NOMO-1 (cell line): ENCODE measurements around the gene LAMB4.

Source experiments
- DNase-seq, 2 experiments: peaks; one replicate each; lab custom pipeline; 2025; ENCODE audit not compliant: unreplicated experiment in 2 of 2; lab: John Stamatoyannopoulos, UW

The LAMB4 gene, protein sequence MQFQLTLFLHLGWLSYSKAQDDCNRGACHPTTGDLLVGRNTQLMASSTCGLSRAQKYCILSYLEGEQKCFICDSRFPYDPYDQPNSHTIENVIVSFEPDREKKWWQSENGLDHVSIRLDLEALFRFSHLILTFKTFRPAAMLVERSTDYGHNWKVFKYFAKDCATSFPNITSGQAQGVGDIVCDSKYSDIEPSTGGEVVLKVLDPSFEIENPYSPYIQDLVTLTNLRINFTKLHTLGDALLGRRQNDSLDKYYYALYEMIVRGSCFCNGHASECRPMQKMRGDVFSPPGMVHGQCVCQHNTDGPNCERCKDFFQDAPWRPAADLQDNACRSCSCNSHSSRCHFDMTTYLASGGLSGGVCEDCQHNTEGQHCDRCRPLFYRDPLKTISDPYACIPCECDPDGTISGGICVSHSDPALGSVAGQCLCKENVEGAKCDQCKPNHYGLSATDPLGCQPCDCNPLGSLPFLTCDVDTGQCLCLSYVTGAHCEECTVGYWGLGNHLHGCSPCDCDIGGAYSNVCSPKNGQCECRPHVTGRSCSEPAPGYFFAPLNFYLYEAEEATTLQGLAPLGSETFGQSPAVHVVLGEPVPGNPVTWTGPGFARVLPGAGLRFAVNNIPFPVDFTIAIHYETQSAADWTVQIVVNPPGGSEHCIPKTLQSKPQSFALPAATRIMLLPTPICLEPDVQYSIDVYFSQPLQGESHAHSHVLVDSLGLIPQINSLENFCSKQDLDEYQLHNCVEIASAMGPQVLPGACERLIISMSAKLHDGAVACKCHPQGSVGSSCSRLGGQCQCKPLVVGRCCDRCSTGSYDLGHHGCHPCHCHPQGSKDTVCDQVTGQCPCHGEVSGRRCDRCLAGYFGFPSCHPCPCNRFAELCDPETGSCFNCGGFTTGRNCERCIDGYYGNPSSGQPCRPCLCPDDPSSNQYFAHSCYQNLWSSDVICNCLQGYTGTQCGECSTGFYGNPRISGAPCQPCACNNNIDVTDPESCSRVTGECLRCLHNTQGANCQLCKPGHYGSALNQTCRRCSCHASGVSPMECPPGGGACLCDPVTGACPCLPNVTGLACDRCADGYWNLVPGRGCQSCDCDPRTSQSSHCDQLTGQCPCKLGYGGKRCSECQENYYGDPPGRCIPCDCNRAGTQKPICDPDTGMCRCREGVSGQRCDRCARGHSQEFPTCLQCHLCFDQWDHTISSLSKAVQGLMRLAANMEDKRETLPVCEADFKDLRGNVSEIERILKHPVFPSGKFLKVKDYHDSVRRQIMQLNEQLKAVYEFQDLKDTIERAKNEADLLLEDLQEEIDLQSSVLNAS (N-terminal part only)

DNA sequence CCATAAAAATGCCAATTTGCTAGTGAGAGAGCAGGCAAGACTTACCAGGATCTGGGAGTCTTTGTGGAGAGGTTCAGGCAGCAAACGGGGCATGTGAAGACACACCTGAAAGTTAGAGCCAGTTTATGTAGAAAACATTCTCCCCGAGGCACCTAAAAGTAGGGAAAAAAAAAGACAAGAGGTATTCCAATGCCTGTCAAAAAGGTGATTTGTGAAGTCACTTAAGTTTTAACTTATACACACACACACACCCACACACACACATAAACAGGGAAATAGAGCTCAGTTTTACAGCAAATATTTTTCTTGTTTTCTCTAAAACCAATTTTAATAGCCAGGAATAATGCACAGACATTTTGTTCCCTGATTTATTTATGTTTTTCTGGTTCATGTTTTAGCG, at the start of gene LAMB4:
Gene LAMB4, minus strand, starts transcription at position 101 of the 400 bp plus-strand sequence. CDS start 7,197 bp downstream, outside the sequence.
- DNase-seq: no peak

DNA sequence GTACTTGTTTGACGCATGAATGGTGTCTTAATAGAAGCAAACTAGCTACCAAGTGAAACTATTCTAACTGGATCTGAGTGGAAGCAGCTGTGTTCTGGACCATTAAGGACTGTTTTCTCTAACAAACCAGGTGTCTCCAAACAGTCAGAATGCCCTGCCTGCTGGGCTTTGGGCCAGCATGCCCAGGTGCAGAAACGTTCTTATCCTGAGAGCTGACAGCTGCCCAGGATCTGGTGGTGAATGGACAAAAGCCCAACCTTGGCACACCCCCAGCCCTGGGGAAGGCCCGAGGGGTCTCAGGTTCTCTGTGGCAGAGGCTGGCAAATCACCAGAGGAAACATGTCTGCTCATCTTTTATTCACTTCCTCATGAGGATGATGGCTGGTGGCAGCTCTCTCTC, 48.2 kb upstream of the LAMB4 start:
- DNase-seq: no peak

DNA sequence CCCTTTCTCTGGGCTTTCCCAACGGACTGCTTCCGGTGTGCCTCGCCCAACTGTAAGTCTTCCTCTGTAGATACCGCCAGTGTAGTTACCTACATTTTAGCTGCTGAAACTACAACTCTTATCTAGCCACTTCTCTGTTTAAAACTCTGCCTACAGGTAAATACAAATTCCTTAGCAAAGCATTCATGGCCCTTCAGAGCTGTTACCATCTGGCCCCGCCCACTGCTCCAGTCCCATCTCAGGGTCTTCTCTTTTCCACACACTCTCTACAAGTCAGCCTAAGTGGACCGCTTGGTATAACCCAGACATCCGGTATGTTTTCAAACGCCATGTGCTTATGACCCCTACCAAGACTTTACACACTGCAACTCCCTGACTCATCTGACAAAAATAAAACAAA, 41.0 kb upstream of the LAMB4 start:
- DNase-seq: no peak

DNA sequence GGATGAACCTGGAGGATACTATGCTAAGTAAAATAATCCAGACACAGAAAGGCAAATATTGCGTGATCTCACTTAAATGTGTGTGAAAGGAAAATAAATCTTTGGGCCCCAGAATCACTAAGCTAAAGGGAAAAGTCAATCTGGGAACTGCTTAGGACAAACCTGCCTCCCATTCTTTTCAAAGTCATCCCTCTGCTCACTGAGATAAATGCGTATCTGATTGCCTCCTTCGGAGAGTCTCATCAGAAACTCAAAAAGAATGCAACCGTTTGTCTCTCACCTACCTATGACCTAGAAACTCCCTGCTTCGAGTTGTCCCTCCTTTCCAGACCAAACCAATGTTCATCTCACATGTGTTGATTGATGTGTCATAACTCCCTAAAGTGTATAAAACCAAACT, 40.1 kb upstream of the LAMB4 start:
- DNase-seq: no peak

DNA sequence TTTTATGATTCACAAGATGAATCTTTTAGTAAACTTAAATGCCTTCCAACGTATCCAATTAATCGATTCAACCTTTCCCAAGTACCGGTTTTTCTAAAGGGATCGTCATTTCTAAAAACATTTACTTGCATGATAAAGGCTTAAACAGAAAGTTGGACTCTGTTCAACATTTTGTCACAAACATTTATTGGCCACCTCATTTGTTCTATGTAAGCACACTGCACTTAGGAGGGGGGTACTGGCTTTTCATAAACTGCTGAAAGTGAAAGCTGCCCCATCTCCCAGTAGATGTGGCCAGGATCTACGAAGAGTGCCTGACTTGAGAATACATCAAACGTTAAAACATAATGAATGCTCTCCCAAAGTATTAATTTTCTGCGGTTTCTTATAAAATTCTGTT, 37.3 kb upstream of the LAMB4 start:
- DNase-seq: no peak

DNA sequence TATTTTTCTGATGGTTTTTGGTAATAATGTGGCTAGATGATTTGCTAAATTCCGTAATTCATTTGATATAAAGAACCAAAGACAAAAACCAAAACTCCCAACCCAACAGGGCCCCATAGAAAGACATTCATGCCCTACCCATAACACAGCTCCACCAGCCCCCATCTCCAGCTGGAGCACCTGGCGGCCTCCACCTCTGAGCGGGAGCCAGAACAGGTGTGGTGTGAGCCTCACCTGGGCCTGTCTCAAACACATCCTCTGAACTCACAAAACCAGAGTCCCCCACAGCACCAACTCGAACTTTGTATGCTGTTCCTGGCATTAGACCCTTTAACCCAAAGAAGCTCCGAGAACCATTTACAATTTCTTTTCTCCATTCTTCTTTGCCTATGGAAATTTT, 36.5 kb upstream of the LAMB4 start:
- DNase-seq: no peak

DNA sequence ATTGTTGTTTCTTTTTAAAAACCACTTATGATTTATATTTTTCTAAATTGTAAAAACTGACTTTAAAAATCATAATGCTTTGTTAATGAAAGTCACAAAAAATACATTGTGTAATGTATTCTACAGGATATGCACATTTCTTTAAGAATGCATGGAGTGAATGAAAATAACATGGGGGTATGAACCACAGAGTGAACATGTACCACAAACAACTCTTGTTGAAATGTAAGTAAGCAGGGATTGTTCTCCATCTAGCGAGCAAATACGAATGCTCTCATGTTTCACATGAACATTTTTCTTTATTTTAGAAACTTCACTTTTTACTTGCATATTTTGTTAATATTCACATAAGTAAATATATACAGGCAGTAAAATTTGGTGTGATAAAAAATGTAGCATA, 35.6 kb upstream of the LAMB4 start:
- DNase-seq: no peak

DNA sequence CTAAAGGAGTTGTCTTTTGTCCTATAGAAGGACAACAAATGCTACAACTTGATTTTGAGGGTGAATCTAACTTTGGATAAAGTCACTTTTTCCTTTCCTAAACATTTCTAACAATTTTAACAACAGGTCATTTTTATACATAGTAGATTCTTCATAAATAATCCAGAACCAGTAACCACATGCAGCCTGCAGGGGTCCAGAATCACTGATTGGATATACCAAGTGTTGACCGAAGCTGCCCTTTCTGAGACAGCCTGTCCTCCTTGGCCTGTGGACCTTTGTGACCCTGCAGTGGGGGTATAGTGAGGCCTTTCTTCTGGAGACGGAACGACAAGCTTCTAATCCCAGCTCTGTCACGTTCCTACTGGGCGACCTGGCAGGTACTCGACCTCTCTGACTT, 34.8 kb upstream of the LAMB4 start:
- DNase-seq: no peak

DNA sequence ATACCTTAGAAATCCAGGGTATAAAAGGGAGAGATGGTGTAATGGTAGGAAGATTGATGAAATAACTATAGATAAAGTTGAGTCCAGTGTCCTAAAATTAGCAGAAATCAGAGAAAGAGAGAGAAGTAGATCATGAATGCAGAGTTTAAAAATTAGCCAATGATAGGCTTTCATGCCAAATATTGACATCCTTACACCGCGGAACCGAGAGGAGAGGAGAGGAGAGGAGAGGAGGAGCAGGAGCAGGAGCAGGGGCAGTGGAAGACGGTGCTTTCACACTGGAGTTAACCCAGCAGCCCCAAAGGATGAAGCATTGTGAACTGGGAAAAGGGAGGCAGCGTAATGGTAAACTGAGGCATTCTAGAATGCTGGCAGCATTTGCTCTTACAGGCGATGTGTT, 34.2 kb upstream of the LAMB4 start:
- no peak for DNase-seq

DNA sequence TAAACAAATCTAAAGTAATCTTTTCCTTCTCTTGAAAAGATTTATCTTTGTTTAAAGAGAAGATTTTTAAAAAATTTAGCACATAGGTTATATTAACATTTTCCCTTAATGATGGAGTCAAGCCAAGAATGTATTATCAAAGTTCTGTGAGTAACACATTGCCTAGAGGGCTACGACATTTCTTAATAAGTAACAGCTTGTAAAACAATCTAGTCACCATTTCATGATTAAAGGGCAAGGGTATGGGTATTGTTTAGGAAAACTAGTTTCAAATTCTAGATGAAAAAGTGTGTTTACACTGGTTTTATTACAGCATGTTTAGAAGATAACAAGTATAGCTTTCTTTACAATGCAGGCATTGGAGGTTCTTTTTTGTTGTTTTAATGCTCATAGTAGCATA, 28.6 kb upstream of the LAMB4 start:
- DNase-seq: no peak

DNA sequence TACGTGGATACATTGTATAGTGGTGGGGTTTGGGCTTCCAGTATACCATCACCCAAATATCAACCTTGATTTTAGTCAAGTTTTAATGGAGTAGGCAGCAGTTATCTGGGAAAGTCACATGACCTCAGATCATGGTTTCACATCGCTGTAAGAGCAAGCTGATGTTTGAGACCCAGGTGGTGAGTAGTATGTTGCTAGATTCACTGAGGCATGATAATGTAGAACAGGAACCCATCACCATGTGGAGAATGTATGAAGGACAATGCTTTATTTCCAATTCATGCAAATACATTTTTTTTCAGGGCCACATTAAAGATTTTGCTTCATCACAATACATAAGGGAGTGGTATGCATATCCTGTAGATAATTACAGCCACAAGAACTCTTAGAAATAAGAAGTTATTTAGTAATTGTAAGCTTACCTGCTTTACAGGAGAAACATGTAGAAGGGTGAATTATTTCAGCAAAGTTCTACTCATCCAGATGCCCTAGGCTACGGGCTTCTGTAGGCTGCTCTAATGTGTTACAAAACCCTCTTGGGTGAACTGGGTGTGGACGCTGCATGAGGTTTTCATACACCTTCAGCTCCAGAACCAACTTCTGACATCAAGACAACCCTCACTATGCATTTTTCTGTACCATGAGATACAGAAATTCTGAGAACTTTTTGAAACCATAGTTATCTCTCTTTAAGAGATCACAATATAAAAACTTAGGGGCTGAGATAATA, 27.6 kb upstream of the LAMB4 start:
- no peak for DNase-seq

DNA sequence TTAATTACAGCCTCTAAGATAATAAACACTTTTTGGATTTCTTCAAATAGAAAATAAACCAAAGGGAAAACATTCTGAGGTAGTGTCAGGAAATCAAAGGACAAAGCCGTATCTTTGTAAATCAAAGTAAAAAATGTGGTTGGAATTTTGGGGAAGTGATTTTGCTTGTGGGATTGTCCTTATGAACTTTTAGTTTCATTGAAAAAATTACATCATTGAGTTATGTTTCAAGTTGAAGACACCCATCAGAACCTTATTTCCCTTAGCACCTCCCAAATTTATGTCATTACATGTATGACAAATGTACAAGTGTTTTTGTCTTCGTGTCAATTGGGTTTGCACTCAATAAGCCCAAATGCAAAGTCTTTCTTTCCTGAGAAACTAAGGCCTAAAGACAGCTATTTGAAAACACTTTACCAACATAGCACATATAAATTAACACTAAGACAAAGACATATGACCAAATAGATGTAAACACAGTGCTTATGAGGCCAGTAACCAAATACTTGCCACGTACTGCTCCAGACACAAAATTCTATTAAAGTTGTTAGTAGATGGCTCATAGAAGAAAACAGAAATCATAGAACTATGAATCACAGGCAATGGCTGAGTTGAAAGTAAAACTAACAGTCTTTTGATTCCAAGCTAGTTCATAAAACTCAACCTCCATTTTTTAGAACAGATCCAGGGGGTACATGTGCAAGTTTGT, 26.9 kb upstream of the LAMB4 start:
- no peak for DNase-seq

DNA sequence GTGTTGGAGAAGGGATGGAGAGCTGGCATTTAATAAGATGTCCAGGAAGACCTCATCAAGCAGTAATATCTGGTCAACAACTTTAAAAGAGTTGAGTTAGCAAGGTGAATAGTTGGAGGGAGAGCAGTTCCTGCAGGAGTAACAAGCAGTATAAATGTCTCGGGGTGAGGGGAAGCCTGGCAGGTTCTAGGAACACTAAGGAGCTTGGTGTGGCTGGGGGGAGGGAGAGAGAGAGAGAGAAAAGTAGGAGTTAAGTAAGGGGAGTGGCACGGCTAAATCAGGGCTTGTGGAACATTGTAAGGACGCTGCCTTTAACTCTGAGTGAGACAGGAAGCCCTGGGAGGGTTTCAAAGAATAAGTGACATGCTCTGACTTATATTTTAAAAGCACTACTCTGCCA, 22.0 kb upstream of the LAMB4 start:
- DNase-seq: no peak

DNA sequence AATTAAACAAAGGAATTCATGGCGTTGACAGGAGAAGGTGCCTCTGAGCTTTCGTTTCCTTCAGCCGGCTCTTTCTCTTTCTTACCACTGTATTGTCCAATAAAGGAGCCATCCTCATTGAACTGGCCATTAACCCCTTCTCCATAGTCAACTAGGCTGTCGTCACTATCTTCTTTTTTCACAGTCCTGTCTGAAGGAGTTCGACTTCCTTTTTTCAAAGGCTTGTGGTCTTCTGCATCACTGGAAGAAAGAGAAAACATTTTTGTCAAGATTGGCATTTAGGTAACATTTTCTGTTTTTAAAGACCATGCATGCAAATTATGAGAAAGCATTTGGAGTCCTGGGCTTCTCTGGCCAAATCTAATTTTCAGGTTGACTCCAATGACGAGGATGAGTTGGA, 19.7 kb upstream of the LAMB4 start:
- peak in 1 of 2 experiments; percentile 2 for DNase-seq

DNA sequence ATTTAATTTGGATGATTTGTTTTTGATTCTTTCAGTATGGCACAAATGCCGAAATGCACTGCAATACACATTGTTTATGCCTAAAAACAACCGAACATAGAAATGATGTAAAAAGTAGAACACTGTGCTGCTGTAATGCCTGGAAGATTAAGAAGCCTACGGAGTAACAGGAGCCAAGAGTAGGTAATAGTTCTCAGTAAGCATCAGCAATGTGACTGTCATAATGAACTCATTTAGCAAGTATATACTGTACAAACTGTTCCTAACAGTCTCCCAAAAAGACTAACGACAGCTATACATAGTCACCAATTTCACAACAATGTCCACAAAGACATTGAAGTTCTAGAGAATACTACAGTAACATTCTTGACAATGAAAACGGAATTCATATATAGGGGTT, 19.0 kb upstream of the LAMB4 start:
- no peak for DNase-seq

DNA sequence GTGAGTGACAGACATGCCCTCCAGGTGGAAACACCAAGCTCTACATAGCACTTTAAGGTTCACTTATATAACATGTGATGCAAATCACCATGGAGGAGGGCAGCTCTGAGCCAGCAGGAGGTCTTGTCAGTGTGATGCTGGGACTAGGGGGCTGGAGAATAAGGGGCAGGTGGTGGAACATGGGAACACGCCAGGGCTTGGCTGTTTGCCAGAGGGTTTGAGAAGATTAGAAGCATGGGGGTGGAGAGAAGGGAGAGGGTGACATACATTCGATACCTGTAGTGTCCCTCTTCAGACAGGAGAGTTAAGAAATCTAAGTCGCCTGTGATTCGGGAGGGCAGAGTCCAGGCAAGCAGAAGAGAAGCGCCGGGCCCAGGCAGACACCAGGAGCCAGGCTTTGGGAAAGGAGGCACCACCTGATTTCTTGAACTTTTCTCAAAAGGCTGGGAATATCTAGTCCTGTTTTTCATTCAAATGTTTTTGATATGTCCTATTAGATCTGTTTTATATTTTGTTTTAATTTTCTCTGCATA, 16.9 kb upstream of the LAMB4 start:
- DNase-seq: no peak

DNA sequence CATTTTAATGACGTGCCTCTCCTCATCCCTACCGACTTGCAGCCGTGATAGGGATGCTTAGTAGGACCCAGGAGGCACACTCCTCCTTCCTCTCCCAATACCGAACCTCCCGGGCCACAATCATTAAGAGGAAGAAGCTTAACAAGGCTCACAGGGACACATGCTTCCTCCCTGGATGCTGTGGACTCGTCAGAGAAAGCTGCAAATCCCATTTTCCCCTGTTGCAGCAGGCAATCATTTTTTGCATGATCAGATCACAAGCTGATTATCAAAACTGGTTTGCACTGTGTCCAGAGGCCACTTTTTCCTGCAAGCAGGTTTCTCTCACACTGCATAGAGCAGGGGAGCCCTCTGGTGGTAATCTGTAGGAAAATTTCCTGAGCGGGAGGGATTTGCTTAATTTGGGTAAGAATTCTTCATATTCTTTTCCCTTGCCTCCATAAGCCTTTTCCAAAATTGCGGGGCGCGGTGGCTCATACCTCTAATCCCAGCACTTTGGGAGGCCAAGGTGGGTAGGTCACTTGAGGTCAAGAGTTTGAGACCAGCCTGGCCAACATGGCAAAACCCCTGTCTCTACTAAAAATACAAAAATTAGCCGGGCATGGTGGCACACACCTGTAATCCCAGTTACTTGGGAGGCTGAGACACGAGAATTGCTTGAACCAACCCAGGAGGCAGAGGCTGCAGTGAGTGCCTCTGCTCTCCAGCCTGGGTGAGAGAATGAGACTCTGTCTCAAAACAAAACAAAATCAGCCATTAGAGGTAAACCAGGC, 16.1 kb upstream of the LAMB4 start:
- peak in 1 of 2 experiments; percentile 20 for DNase-seq

DNA sequence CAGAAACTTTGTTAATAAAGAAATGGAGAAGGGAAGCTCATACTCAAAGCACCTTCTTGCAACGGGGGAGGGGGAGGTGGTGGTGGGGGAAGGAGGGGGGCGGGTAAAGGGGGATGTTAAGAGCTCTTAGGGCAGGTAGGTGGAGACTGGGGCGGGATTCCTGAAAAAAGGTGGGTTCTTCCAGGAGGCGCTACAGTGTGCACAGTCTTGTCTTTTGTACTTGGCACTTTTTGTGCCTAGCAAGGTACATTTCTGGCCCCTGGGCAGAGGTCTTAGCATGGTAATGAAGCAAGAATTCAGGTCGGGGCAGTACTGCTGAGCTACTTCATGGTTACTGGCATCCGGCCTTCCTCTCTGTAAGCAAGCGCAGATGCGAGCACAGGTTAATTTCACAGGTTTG, 15.2 kb upstream of the LAMB4 start:
- DNase-seq: no peak

DNA sequence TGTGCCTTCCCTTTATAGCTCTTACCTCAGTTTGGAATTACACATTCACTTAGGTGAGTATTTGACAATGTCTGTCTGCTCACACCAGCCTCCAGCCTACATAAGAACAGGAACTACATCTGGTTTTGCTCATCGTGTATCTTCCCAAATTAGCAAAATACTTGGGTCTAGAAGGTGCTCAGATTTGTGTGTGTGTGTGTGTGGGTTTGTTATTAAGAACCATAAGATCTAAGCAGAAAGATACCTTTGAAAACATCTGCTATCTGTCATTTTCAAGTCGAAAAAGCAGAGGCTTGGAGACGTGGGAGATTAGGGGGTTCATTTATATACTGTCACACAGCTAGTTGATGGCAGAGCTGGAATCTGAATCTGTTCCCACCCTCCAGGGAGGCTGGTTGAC, 14.8 kb upstream of the LAMB4 start:
- no peak for DNase-seq
